A172 (cell line): ENCODE data around the gene ASCL5. TPM values are rescaled to one million over a fixed set of nuclear protein-coding genes. Genes with fewer than 3 reads are reported as not detected.

Experiments
- DNase-seq: peaks from one replicate; pipeline ENCODE4 v3.0.0-alpha.2; 2015; ENCODE audit warnings: low spot score
- total RNA-seq: library from RNA; depleted of rRNA; stranded (reverse); fragments of >200 nt; shearing (Covaris generic); gene quantifications from 2 replicates; pipeline ENCODE4 v1.2.3, GENCODE V29; 2014

Gene ASCL5
- total RNA-seq, 1 experiment from 2014 or later: not detected

- DNase-seq: no peak
Observed at GRCh38 chr1:201136355-201137023, 9.5 kb upstream of the ASCL5 start.

GRCh38 chr1:201134405-201134804 lies 7.4 kb upstream of the ASCL5 start:
- DNase-seq: no peak

- DNase-seq: no peak
Observed at GRCh38 chr1:201131398-201131797, 4.4 kb upstream of the ASCL5 start.

GRCh38 chr1:201128962-201129361 lies 2.0 kb upstream of the ASCL5 start:
- no peak for DNase-seq

GRCh38 chr1:201128476-201128875 lies 1.5 kb upstream of the ASCL5 start:
- no peak for DNase-seq

- DNase-seq: no peak
Observed at GRCh38 chr1:201127755-201128455, 921 bp upstream of the ASCL5 start.

GRCh38 chr1:201126463-201126831 lies 537 bp downstream of the ASCL5 start:
- DNase-seq: no peak

- DNase-seq: no peak
Observed at GRCh38 chr1:201125800-201126199, 1.2 kb downstream of the ASCL5 start.

- DNase-seq: no peak
Observed at GRCh38 chr1:201125019-201125418, 2.0 kb downstream of the ASCL5 start.

- no peak for DNase-seq
Observed at GRCh38 chr1:201123866-201124265, 3.1 kb downstream of the ASCL5 start.

GRCh38 chr1:201122321-201122957 lies 4.5 kb downstream of the ASCL5 start:
- DNase-seq: no peak

GRCh38 chr1:201119206-201120197 lies 7.5 kb downstream of the ASCL5 start:
- DNase-seq: peak; percentile 23

- DNase-seq: no peak
Observed at GRCh38 chr1:201116091-201116490, 10.9 kb downstream of the ASCL5 start.

GRCh38 chr1:201115390-201115937 lies 11.5 kb downstream of the ASCL5 start:
- no peak for DNase-seq

- DNase-seq: peak; percentile 94
Observed at GRCh38 chr1:201114245-201115131, 12.5 kb downstream of the ASCL5 start.

- DNase-seq: no peak
Observed at GRCh38 chr1:201113451-201114244, 13.3 kb downstream of the ASCL5 start.

GRCh38 chr1:201112926-201113325 lies 14.1 kb downstream of the ASCL5 start:
- DNase-seq: no peak

- no peak for DNase-seq
Observed at GRCh38 chr1:201112173-201112731, 14.7 kb downstream of the ASCL5 start, which contains the start of gene CACNA1S. Gene CACNA1S (minus strand): TSS chr1:201112426. CDS start chr1:201112339, 87 bp downstream.

- DNase-seq: no peak
Observed at GRCh38 chr1:201111672-201112071, 15.3 kb downstream of the ASCL5 start.
